WTC11 (cell line): Measurements from ENCODE around the gene TNKS2. TPM values are rescaled to one million over a fixed set of nuclear protein-coding genes. Genes with fewer than 3 reads are reported as not detected.

Experiments
- ARID4B ChIP-seq: sonication (generic); formaldehyde crosslinking; IDR thresholded peaks from 2 replicates; pipeline ENCODE4 v1.8.0; 2023; ENCODE audit warnings: missing genetic modification reagents, mild to moderate bottlenecking, borderline replicate concordance
- ATF1 ChIP-seq: sonication (generic); formaldehyde crosslinking; IDR thresholded peaks from 2 replicates; pipeline ENCODE4 v1.8.1; 2023; ENCODE audit warnings: mild to moderate bottlenecking, moderate library complexity, missing genetic modification reagents
- CBFB ChIP-seq: sonication (generic); formaldehyde crosslinking; IDR thresholded peaks from 2 replicates; pipeline ENCODE4 v1.8.1; 2022; ENCODE audit warnings: mild to moderate bottlenecking, low read depth, missing genetic modification reagents
- CREB1 ChIP-seq: sonication (generic); formaldehyde crosslinking; IDR thresholded peaks from 2 replicates; pipeline ENCODE4 v1.8.0; 2023; ENCODE audit warnings: mild to moderate bottlenecking, missing genetic modification reagents
- ETV6 ChIP-seq: sonication (generic); formaldehyde crosslinking; IDR thresholded peaks from 2 replicates; pipeline ENCODE4 v1.8.1; 2022; ENCODE audit warnings: mild to moderate bottlenecking, missing genetic modification reagents
- FOXJ3 ChIP-seq: sonication (generic); formaldehyde crosslinking; IDR thresholded peaks from 2 replicates; pipeline ENCODE4 v1.9.0; 2021; ENCODE audit warnings: missing genetic modification reagents, mild to moderate bottlenecking, borderline replicate concordance
- GRHL2 ChIP-seq: fragments of 250-450 bp; sonication (Bioruptor Pico); IDR thresholded peaks from 2 replicates; pipeline ENCODE4 v1.8.0; 2022; ENCODE audit warnings: mild to moderate bottlenecking, moderate library complexity; ENCODE audit not compliant: insufficient replicate concordance, severe bottlenecking
- JAZF1 ChIP-seq: fragments of 250-450 bp; sonication (Bioruptor Pico); IDR thresholded peaks from 2 replicates; pipeline ENCODE4 v1.9.0; 2021; ENCODE audit warnings: moderate library complexity, mild to moderate bottlenecking, inconsistent platforms
- KAT7 ChIP-seq: sonication (generic); formaldehyde crosslinking; IDR thresholded peaks from 2 replicates; pipeline ENCODE4 v1.8.1; 2023; ENCODE audit warnings: missing genetic modification reagents, mild to moderate bottlenecking, borderline replicate concordance
- MAX ChIP-seq: sonication (generic); formaldehyde crosslinking; IDR thresholded peaks from 2 replicates; pipeline ENCODE4 v1.8.0; 2022; ENCODE audit warnings: mild to moderate bottlenecking, missing genetic modification reagents
- NFATC4 ChIP-seq: fragments of 250-450 bp; sonication (Bioruptor Pico); IDR thresholded peaks from 2 replicates; pipeline ENCODE4 v1.9.0; 2021; ENCODE audit warnings: mild to moderate bottlenecking
- NR2C2 ChIP-seq: sonication (generic); formaldehyde crosslinking; IDR thresholded peaks from 2 replicates; pipeline ENCODE4 v1.8.0; 2022; ENCODE audit warnings: mild to moderate bottlenecking, missing genetic modification reagents
- RELA ChIP-seq: sonication (generic); formaldehyde crosslinking; IDR thresholded peaks from 2 replicates; pipeline ENCODE4 v1.8.1; 2022; ENCODE audit warnings: missing genetic modification reagents, mild to moderate bottlenecking, borderline replicate concordance
- RORB ChIP-seq: fragments of 250-450 bp; sonication (Bioruptor Pico); IDR thresholded peaks from 2 replicates; pipeline ENCODE4 v1.9.0; 2021; ENCODE audit warnings: mild to moderate bottlenecking
- ZNF138 ChIP-seq: sonication (generic); formaldehyde crosslinking; conservative IDR thresholded peaks from 2 replicates; pipeline ENCODE4 v1.8.1; 2022; ENCODE audit warnings: mild to moderate bottlenecking, moderate library complexity, missing genetic modification reagents
- ZNF219 ChIP-seq: sonication (generic); formaldehyde crosslinking; IDR thresholded peaks from 2 replicates; pipeline ENCODE4 v1.8.0; 2023; ENCODE audit warnings: missing genetic modification reagents, mild to moderate bottlenecking, borderline replicate concordance
- ZNF263 ChIP-seq: sonication (generic); formaldehyde crosslinking; IDR thresholded peaks from 2 replicates; pipeline ENCODE4 v1.8.1; 2022; ENCODE audit warnings: low read depth, mild to moderate bottlenecking, moderate library complexity, missing genetic modification reagents
- total RNA-seq: library from RNA; stranded (reverse); gene quantifications from 3 replicates; pipeline ENCODE4 v1.2.3, GENCODE V29; 2021
- TF ChIP-seq, protein P1 (sequence below): sonication (generic); formaldehyde crosslinking; IDR thresholded peaks from 2 replicates; pipeline ENCODE4 v1.8.1; 2022; ENCODE audit warnings: low read depth, mild to moderate bottlenecking, moderate library complexity, missing genetic modification reagents, borderline replicate concordance
- TF ChIP-seq, protein P2 (sequence below): fragments of 250-450 bp; sonication (Bioruptor Pico); IDR thresholded peaks from 2 replicates; pipeline ENCODE4 v1.9.0; 2021; ENCODE audit warnings: mild to moderate bottlenecking
- TF ChIP-seq, protein P3 (sequence below): sonication (generic); formaldehyde crosslinking; IDR thresholded peaks from 2 replicates; pipeline ENCODE4 v1.8.1; 2023; ENCODE audit warnings: mild to moderate bottlenecking, missing genetic modification reagents, moderate library complexity
- TF ChIP-seq, protein P4 (sequence below): sonication (generic); formaldehyde crosslinking; IDR thresholded peaks from 2 replicates; pipeline ENCODE4 v1.8.1; 2022; ENCODE audit warnings: mild to moderate bottlenecking, moderate library complexity, missing genetic modification reagents

The TNKS2 gene
- total RNA-seq, 1 experiment from 2014 or later, result 53.5 TPM

GRCh38 chr10:91798649-91799611, 704 bp downstream of the TNKS2 start (continued):
- 0 out of 2 replicates have a peak, but pooled peaks have one; percentile 6 for TF ChIP-seq ARID4B
- TF ChIP-seq RELA (CRISPR knock-in tag), result no peak
- peak; percentile 2; the same call in 1 of the 2 replicates for TF ChIP-seq ZNF263 (CRISPR knock-in tag)
- TF ChIP-seq ATF1 (CRISPR knock-in tag), result no peak
- TF ChIP-seq, protein P1, sequence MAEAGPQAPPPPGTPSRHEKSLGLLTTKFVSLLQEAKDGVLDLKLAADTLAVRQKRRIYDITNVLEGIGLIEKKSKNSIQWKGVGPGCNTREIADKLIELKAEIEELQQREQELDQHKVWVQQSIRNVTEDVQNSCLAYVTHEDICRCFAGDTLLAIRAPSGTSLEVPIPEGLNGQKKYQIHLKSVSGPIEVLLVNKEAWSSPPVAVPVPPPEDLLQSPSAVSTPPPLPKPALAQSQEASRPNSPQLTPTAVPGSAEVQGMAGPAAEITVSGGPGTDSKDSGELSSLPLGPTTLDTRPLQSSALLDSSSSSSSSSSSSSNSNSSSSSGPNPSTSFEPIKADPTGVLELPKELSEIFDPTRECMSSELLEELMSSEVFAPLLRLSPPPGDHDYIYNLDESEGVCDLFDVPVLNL (CRISPR knock-in tag), result no peak
- TF ChIP-seq JAZF1 (CRISPR knock-in tag), result no peak
- no peak for TF ChIP-seq GRHL2 (CRISPR knock-in tag)
- no peak for TF ChIP-seq MAX
- TF ChIP-seq NFATC4, result no peak
- TF ChIP-seq ZNF138 (CRISPR knock-in tag), result 0 out of 2 replicates have a peak, but pooled peaks have one; percentile 49
- TF ChIP-seq ZNF219 (CRISPR knock-in tag), result 0 out of 2 replicates have a peak, but pooled peaks have one; percentile 51
- peak; percentile 97; the same call in 1 of the 2 replicates for TF ChIP-seq KAT7 (CRISPR knock-in tag)
- no peak for TF ChIP-seq CREB1 (CRISPR knock-in tag)
- no peak for TF ChIP-seq NR2C2 (CRISPR knock-in tag)
- TF ChIP-seq, protein P2, sequence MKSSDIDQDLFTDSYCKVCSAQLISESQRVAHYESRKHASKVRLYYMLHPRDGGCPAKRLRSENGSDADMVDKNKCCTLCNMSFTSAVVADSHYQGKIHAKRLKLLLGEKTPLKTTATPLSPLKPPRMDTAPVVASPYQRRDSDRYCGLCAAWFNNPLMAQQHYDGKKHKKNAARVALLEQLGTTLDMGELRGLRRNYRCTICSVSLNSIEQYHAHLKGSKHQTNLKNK (CRISPR knock-in tag), result no peak
- no peak for TF ChIP-seq FOXJ3
- TF ChIP-seq, protein P3, sequence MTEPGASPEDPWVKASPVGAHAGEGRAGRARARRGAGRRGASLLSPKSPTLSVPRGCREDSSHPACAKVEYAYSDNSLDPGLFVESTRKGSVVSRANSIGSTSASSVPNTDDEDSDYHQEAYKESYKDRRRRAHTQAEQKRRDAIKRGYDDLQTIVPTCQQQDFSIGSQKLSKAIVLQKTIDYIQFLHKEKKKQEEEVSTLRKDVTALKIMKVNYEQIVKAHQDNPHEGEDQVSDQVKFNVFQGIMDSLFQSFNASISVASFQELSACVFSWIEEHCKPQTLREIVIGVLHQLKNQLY (CRISPR knock-in tag), result 0 out of 2 replicates have a peak, but pooled peaks have one; percentile 74
- TF ChIP-seq ETV6, result no peak
- TF ChIP-seq, protein P4, sequence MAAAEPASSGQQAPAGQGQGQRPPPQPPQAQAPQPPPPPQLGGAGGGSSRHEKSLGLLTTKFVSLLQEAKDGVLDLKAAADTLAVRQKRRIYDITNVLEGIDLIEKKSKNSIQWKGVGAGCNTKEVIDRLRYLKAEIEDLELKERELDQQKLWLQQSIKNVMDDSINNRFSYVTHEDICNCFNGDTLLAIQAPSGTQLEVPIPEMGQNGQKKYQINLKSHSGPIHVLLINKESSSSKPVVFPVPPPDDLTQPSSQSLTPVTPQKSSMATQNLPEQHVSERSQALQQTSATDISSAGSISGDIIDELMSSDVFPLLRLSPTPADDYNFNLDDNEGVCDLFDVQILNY, result no peak; the same call in 1 of the 2 replicates
- TF ChIP-seq CBFB (CRISPR knock-in tag), result no peak
- no peak for TF ChIP-seq RORB (CRISPR knock-in tag)
